Activated B cell treated with CpG ODN at 0.5 μM for 24 hours (primary cell): ENCODE measurements around the gene ROS1. TPM values are rescaled to one million over a fixed set of nuclear protein-coding genes. Genes with fewer than 3 reads are reported as not detected.

Experiments
- ATAC-seq: fragments of 200-7000 bp; cut with Tn5 transposase; one replicate; pipeline ENCODE4 v1.10.0; 2021; ENCODE audit warnings: low read depth, mild to moderate bottlenecking, moderate library complexity
- CTCF ChIA-PET: fragments of 350-600 bp; sonication (Branson Sonifier 250); formaldehyde crosslinking; loops from one replicate; lab custom pipeline; 2021; ENCODE audit warnings: antibody characterized with exemption; lab: Charles Lee
- POLR2A ChIA-PET: fragments of 350-600 bp; sonication (Branson Sonifier 250); formaldehyde crosslinking; loops from one replicate; lab custom pipeline; 2021; ENCODE audit warnings: antibody characterized with exemption; lab: Charles Lee
- DNase-seq: peaks from one replicate; pipeline ENCODE4 v3.0.0; 2022
- H3K27ac Mint-ChIP-seq: one replicate; pipeline ENCODE4 v1.8.0; 2020; ENCODE audit warnings: mixed read lengths
- H3K27me3 Mint-ChIP-seq: one replicate; pipeline ENCODE4 v1.8.0; 2021; ENCODE audit warnings: mixed read lengths
- H3K36me3 Mint-ChIP-seq: one replicate; pipeline ENCODE4 v1.8.0; 2021; ENCODE audit warnings: low read depth, mixed read lengths
- H3K4me1 Mint-ChIP-seq: one replicate; pipeline ENCODE4 v1.8.0; 2021; ENCODE audit warnings: mixed read lengths
- H3K4me3 Mint-ChIP-seq: one replicate; pipeline ENCODE4 v1.8.0; 2020; ENCODE audit warnings: mild to moderate bottlenecking, mixed read lengths
- H3K9me3 Mint-ChIP-seq: one replicate; pipeline ENCODE4 v1.8.0; 2020; ENCODE audit warnings: mixed read lengths
- CTCF ChIP-seq: fragments of 200-600 bp; IDR thresholded peaks from one replicate; pipeline ENCODE4 v1.8.0; 2022; ENCODE audit warnings: antibody characterized with exemption, mild to moderate bottlenecking
- intact Hi-C: fragments of 100-400 bp; cut with micrococcal nuclease; formaldehyde crosslinking; loops from one replicate; pipeline ENCODE4 v1.15.1; 2024
- total RNA-seq: library from RNA; stranded (reverse); gene quantifications from 2 replicates; pipeline ENCODE4 v1.2.3, GENCODE V29; 2022

The ROS1 gene
- total RNA-seq, 1 donor from 2014 or later, result not detected

GRCh38 chr6:117267054-117267347 is 158.7 kb downstream of the ROS1 start:
- CTCF ChIA-PET, result no interaction called here
- DNase-seq (no peak), ATAC-seq (no peak)
- Mint-ChIP-seq H3K27ac (no peak overlapping the region), H3K27me3 (peaks cover 60% of the 10 kb centered on the region), H3K9me3 (no peaks in the 10 kb centered on the region), H3K36me3 (no peaks in the 10 kb centered on the region), H3K4me1 (peaks cover 15% of the 10 kb centered on the region), H3K4me3 (no peak overlapping the region)
- POLR2A ChIA-PET, result no interaction called here
- no peak for TF ChIP-seq CTCF
- intact Hi-C loops, result no loop called here

GRCh38 chr6:117266257-117267053 is 159.3 kb downstream of the ROS1 start:
- POLR2A ChIA-PET, result no interaction called here
- intact Hi-C loops, result no loop called here
- DNase-seq, result no peak
- H3K36me3 Mint-ChIP-seq, result no peaks in the 10 kb centered on the region
- H3K9me3 Mint-ChIP-seq, result no peaks in the 10 kb centered on the region
- peaks cover 15% of the 10 kb centered on the region for H3K4me1 Mint-ChIP-seq
- H3K4me3 Mint-ChIP-seq, result no peak overlapping the region
- ATAC-seq, result no peak
- peaks cover 63% of the 10 kb centered on the region for H3K27me3 Mint-ChIP-seq
- no peak for TF ChIP-seq CTCF
- CTCF ChIA-PET, result no interaction called here
- no peak overlapping the region for H3K27ac Mint-ChIP-seq

- peak within 1 kb of the TSS; percentile 32 for H3K4me3 Mint-ChIP-seq
- intact Hi-C loops, result no loop called here
- DNase-seq (no peak), ATAC-seq (no peak)
- H3K9me3 Mint-ChIP-seq, result no peaks in the 10 kb centered on the region
- H3K36me3 Mint-ChIP-seq, result no peaks in the 10 kb centered on the region
- CTCF ChIA-PET, result no interaction called here
- H3K4me1 Mint-ChIP-seq, result peaks cover 15% of the 10 kb centered on the region
- no peak for TF ChIP-seq CTCF
- POLR2A ChIA-PET, result no interaction called here
- H3K27ac Mint-ChIP-seq, result no peak within 1 kb of the TSS
- H3K27me3 Mint-ChIP-seq, result peaks cover 58% of the 10 kb centered on the region
These were observed 160.1 kb downstream of the ROS1 start, which contains the start of gene VGLL2 for GRCh38 chr6:117265410-117266256. Gene VGLL2, plus strand, starts transcription at chr6:117265558. Its CDS starts 206 bp downstream, at chr6:117265764.

GRCh38 chr6:117264692-117265409 is 160.9 kb downstream of the ROS1 start:
- ATAC-seq, result no peak
- ChIA-PET CTCF (no interaction called here), POLR2A (no interaction called here)
- no peak for DNase-seq
- peaks cover 15% of the 10 kb centered on the region for H3K4me1 Mint-ChIP-seq
- no peaks in the 10 kb centered on the region for H3K36me3 Mint-ChIP-seq
- no peaks in the 10 kb centered on the region for H3K9me3 Mint-ChIP-seq
- intact Hi-C loops, result no loop called here
- no peak for TF ChIP-seq CTCF
- H3K27ac Mint-ChIP-seq, result no peak overlapping the region
- H3K4me3 Mint-ChIP-seq, result peak overlapping the region; percentile 32
- H3K27me3 Mint-ChIP-seq, result peaks cover 57% of the 10 kb centered on the region

- H3K4me3 Mint-ChIP-seq, result peak overlapping the region; percentile 44
- DNase-seq (no peak), ATAC-seq (no peak)
- no peak overlapping the region for H3K27ac Mint-ChIP-seq
- H3K4me1 Mint-ChIP-seq, result peaks cover 15% of the 10 kb centered on the region
- no peaks in the 10 kb centered on the region for H3K36me3 Mint-ChIP-seq
- CTCF ChIA-PET, result no interaction called here
- POLR2A ChIA-PET, result no interaction called here
- no peaks in the 10 kb centered on the region for H3K9me3 Mint-ChIP-seq
- intact Hi-C loops, result no loop called here
- no peak for TF ChIP-seq CTCF
- H3K27me3 Mint-ChIP-seq, result peaks cover 57% of the 10 kb centered on the region
These were observed 161.4 kb downstream of the ROS1 start for GRCh38 chr6:117264369-117264691.
